ENCODE measurements around the gene MAP7D3. TPM values are rescaled to one million over a fixed set of nuclear protein-coding genes. Genes with fewer than 3 reads are reported as not detected.

MAP7D3 gene
- total and polyA plus RNA-seq, 2 of the 8 experiments (the other 6 are each of a cell fraction or from before 2014, with no cell fraction given): 4.8 to 19.6 TPM

GRCh38 chrX:136210806-136211205, 40.4 kb downstream of the MAP7D3 start:
- Histone ChIP-seq H3K14ac (ENCODE audit: insufficient read length) (no peak overlapping the region), H3K23me2 (ENCODE audit: low read depth, low read length) (no peaks in the 10 kb centered on the region), H3K27ac (ENCODE audit: low read depth, low read length) (no peak overlapping the region), H2AFZ (ENCODE audit: low read length) (no peak overlapping the region), H3K27me3 (replicated peaks in 1 of 4; ENCODE audit: control insufficient read depth in 3 of 4, extremely low read depth in 1 of 4, insufficient read depth in 3 of 4, low read length in 3 of 4) (no peaks in the 10 kb centered on the region), H3K36me3 (ENCODE audit: control insufficient read depth in 2 of 4, insufficient read depth in 4 of 4, low read length in 3 of 4) (peaks cover 0 to 25% (median 2%) of the 10 kb centered on the region in 4 experiments; a peak in 4 of 8 replicates), H3K4me1 (replicated peaks in 1 of 4; ENCODE audit: control insufficient read depth in 3 of 4, insufficient read depth in 4 of 4, low read length in 3 of 4) (peaks cover 0 to 6% (median 3%) of the 10 kb centered on the region in 4 experiments; a peak in 2 of 7 replicates), H2AK5ac (ENCODE audit: low read depth, low read length) (no peak overlapping the region), H4K91ac (replicated peaks; ENCODE audit: insufficient read length, low read length) (no peak overlapping the region), H2BK20ac (ENCODE audit: low read length) (no peak overlapping the region), H3K18ac (ENCODE audit: extremely low read depth, low read length) (no peak overlapping the region), H4K8ac (ENCODE audit: extremely low read depth, insufficient read depth, low read length) (no peak overlapping the region), H3K4me3 (ENCODE audit: extremely low read depth in 1 of 4, insufficient read depth in 2 of 4, low read depth in 3 of 4, low read length in 4 of 4) (no peak overlapping the region), H2BK120ac (replicated peaks; ENCODE audit: low read depth, low read length) (no peak overlapping the region), H3K9me3 (ENCODE audit: insufficient read depth in 2 of 2, low read depth in 1 of 2, low read length in 1 of 2) (no peaks in the 10 kb centered on the region), H2BK12ac (ENCODE audit: low read depth, low read length) (no peak overlapping the region), H3K56ac (replicated peaks; ENCODE audit: insufficient read length, low read depth, low read length) (no peak overlapping the region), H3K4ac (replicated peaks; ENCODE audit: insufficient read length, low read depth, low read length) (no peak overlapping the region), H4K5ac (ENCODE audit: insufficient read length, low read depth, low read length) (no peak overlapping the region), H4K20me1 (replicated peaks in 1 of 2; ENCODE audit: control insufficient read depth in 1 of 2, insufficient read depth in 2 of 2, low read length in 2 of 2) (peaks cover 0 to 2% of the 10 kb centered on the region in 2 experiments), H3K23ac (ENCODE audit: insufficient read length) (no peak overlapping the region), H2BK15ac (ENCODE audit: low read length) (no peak overlapping the region), H3K9ac (replicated peaks in 1 of 4; ENCODE audit: extremely low read depth in 1 of 4, low read depth in 3 of 4, low read length in 3 of 4) (no peak overlapping the region), H3K79me2 (ENCODE audit: control insufficient read depth in 1 of 2, insufficient read depth in 2 of 2, low read length in 2 of 2) (no peaks in the 10 kb centered on the region), H2BK5ac (ENCODE audit: low read depth, low read length) (no peak overlapping the region), H3K4me2 (ENCODE audit: insufficient read depth in 1 of 2, low read depth in 2 of 2, low read length in 2 of 2) (no peak overlapping the region), H3K79me1 (ENCODE audit: low read depth, low read length) (no peaks in the 10 kb centered on the region)
- ChIA-PET POLR2A (ENCODE audit: partially characterized antibody) (no interaction called here), CTCF (ENCODE audit: partially characterized antibody) (interaction anchor here (0.7 to 2.7 kb wide), 4 partner anchors 10 to 764 kb away, joined by 3 to 32 read pairs (median 5); no protein-coding TSS in a partner anchor)
- no peak for DNase-seq (ENCODE audit: low read depth in 1 of 2, low spot score in 2 of 2)
- FAIRE-seq: no peak
- WGBS, 2 experiments (ENCODE audit: extremely low coverage in 1 of 2, insufficient coverage in 1 of 2, insufficient read length in 1 of 2, insufficient replicate concordance in 2 of 2, low coverage in 1 of 2, low lambda C conversion rate in 2 of 2, missing lambda C conversion rate in 1 of 2): 80% methylated on average over 4 of the region's 5 CpGs; no CpG with 5 or more reads in 1 of the 2 experiments
- TF ChIP-seq CTCF (IDR thresholded peaks at IDR 0.05; ENCODE audit: control extremely low read depth in 1 of 3, insufficient read depth in 1 of 3, low read depth in 1 of 3, low read length in 3 of 3): no peak
- no peak for TF ChIP-seq PHF8 (conservative IDR thresholded peaks at IDR 0.05; ENCODE audit: low read depth, low read length)
- no peak for TF ChIP-seq GTF2F1 (IDR thresholded peaks at IDR 0.05; ENCODE audit: borderline replicate concordance, low read depth, low read length)
- TF ChIP-seq RFX5 (IDR thresholded peaks at IDR 0.05; ENCODE audit: borderline replicate concordance, low read depth, low read length): no peak
- TF ChIP-seq HDAC6 (IDR thresholded peaks at IDR 0.05; ENCODE audit: low read depth, low read length): no peak
- no peak for TF ChIP-seq SIRT6 (IDR thresholded peaks at IDR 0.05; ENCODE audit: low read length)
- TF ChIP-seq CREB1 (IDR thresholded peaks at IDR 0.05): no peak
- no peak for TF ChIP-seq TBP (IDR thresholded peaks at IDR 0.05; ENCODE audit: low read depth, low read length)
- no peak for TF ChIP-seq TCF12 (IDR thresholded peaks at IDR 0.05; ENCODE audit: low read depth, low read length)
- TF ChIP-seq GABPA (IDR thresholded peaks at IDR 0.05; ENCODE audit: borderline replicate concordance, insufficient read depth, low read length): no peak
